D721Med (cell line): ENCODE measurements around the gene HPN.
"Not testable (repeated sequence)": the region's sequence is repeated elsewhere in the genome, so short reads cannot be mapped to it uniquely, and the experiment has no call there.

Source experiments
- DNase-seq: peaks from one replicate; pipeline ENCODE4 v3.0.0; 2011; ENCODE audit warnings: low spot score; ENCODE audit not compliant: insufficient read length
- FAIRE-seq: peaks from 2 replicates; lab custom pipeline; 2011; peaks lifted over from hg19 to GRCh38; lab: Jason Lieb, UNC
- CTCF ChIP-seq: IDR thresholded peaks from 2 replicates; pipeline ENCODE4 v1.5.1; 2012; ENCODE audit warnings: mild to moderate bottlenecking, control low read depth; ENCODE audit not compliant: insufficient read depth; ENCODE audit errors: missing control alignments

The HPN gene

GRCh38 chr19:35011091-35011689, 30.3 kb upstream of the HPN start:
- no peak for FAIRE-seq
- DNase-seq = no peak
- no peak for TF ChIP-seq CTCF

GRCh38 chr19:35011737-35012682, 29.5 kb upstream of the HPN start:
- TF ChIP-seq CTCF = no peak
- FAIRE-seq (no peak), DNase-seq (no peak)

- DNase-seq (peak; percentile 93), FAIRE-seq (no peak)
- peak; percentile 53 for TF ChIP-seq CTCF
Measured at GRCh38 chr19:35013041-35013819, 28.3 kb upstream of the HPN start.

GRCh38 chr19:35013820-35014754, 27.4 kb upstream of the HPN start:
- TF ChIP-seq CTCF = no peak
- DNase-seq = no peak
- FAIRE-seq = no peak

DNA sequence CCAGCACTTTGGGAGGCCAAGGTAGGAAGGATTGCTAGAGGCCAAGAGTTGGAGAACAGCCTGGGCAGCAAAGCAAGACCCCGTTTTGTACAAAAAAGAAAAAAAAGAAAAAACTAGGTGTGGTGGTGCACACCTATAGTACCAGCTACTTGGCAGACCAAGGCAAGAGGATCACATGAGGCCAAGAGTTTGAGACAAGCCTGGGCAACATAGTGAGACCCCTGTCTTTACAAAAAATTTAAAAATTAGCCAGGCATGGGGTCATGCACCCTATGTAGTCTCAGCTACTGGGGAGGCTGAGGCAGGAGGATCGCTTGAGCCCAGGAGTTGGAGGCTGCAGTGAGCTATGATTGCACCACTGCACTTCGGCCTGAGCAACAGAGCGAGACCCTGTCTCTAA, 26.7 kb upstream of the HPN start:
- not testable (repeated sequence) for DNase-seq, FAIRE-seq

DNA sequence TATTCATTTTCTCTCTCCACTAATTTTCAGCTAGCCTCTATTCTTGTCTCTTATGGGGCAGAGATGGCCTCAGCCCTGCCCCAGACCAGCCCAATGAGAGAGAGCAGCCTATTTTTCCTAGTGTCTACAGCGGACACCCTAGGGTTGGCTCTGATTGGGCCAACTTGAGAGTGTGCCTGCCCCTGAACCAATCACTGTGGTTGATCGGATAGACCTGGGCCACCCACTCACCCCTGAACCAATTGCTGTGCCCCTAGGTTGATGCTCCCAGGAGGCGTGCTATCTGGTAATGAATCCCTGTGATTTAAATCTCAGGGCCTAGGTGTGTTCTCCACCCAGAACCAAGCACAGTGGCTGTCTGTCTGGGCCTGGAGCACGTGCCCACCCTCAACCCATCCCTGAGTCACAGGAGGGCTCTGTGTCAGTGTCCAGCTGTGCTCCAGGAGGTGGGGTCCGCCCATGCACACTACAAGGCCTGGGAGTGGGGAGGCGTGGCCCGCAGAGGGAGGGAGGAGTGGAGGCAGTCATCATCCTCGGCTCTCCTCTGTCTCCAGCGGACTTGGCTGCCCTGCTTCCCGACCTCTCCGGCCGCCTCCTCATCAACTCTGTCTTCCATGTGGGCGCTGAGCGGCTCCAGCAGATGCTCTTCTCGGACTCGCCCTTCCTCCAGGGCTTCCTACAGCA, 26.1 kb upstream of the HPN start:
- TF ChIP-seq CTCF = no peak
- DNase-seq (no peak), FAIRE-seq (no peak)
